Neural cell (in vitro differentiated cells): ENCODE measurements around the gene RAD51B. TPM values are rescaled to one million over a fixed set of nuclear protein-coding genes. Genes with fewer than 3 reads are reported as not detected.

Source experiments
- H2AFZ ChIP-seq: fragments of 200-600, 300-800 bp; sonication (generic), shearing (Covaris generic); 2 replicates; pipeline ENCODE4 v1.6.0; 2014; ENCODE audit warnings: low read depth, mild to moderate bottlenecking, antibody characterized with exemption, low read length, moderate library complexity
- H3F3A ChIP-seq: fragments of 200-600 bp; shearing (Covaris generic); 2 replicates; pipeline ENCODE4 v1.6.1; 2016; ENCODE audit warnings: mild to moderate bottlenecking, moderate library complexity, mixed read lengths, antibody characterized with exemption, low read length; ENCODE audit not compliant: insufficient read depth, poor library complexity, severe bottlenecking
- H3K27ac ChIP-seq: fragments of 200-600, 300-800 bp; sonication (generic), shearing (Covaris generic); 2 replicates; pipeline ENCODE4 v1.5.1; 2014; ENCODE audit warnings: mild to moderate bottlenecking, low read length, moderate library complexity
- H3K27me3 ChIP-seq: fragments of 300-800, 200-600 bp; sonication (generic), shearing (Covaris generic); 2 replicates; pipeline ENCODE4 v1.6.0; 2014; ENCODE audit warnings: mild to moderate bottlenecking, low read depth, low read length, moderate library complexity; ENCODE audit not compliant: insufficient read depth
- H3K36me3 ChIP-seq: fragments of 300-800, 200-600 bp; sonication (generic), shearing (Covaris generic); 2 replicates; pipeline ENCODE4 v1.5.1; 2014; ENCODE audit warnings: mild to moderate bottlenecking, antibody characterized with exemption, low read length, moderate library complexity; ENCODE audit not compliant: insufficient read depth
- H3K4me2 ChIP-seq: fragments of 300-800, 200-600 bp; sonication (generic), shearing (Covaris generic); 2 replicates; pipeline ENCODE4 v1.6.0; 2014; ENCODE audit warnings: mild to moderate bottlenecking, low read length
- H3K4me3 ChIP-seq: fragments of 300-800, 200-600 bp; sonication (generic), shearing (Covaris generic); 2 replicates; pipeline ENCODE4 v1.5.1; 2014; ENCODE audit warnings: mild to moderate bottlenecking, low read length, moderate library complexity
- H3K79me2 ChIP-seq: fragments of 200-600 bp; shearing (Covaris generic); replicated peaks from 2 replicates; pipeline ENCODE4 v1.6.0; 2014; ENCODE audit warnings: mild to moderate bottlenecking, low read length, moderate library complexity; ENCODE audit not compliant: insufficient read depth
- H3K9ac ChIP-seq: fragments of 300-800, 200-600 bp; sonication (generic), shearing (Covaris generic); 2 replicates; pipeline ENCODE4 v1.6.1; 2016; ENCODE audit warnings: mild to moderate bottlenecking, low read length, mixed read lengths
- H3K9me2 ChIP-seq: fragments of 200-600 bp; shearing (Covaris generic); 2 replicates; pipeline ENCODE4 v1.6.1; 2016; ENCODE audit warnings: mild to moderate bottlenecking, low read length, mixed read lengths; ENCODE audit not compliant: insufficient read depth
- H3K9me3 ChIP-seq: fragments of 200-600, 300-800 bp; sonication (generic), shearing (Covaris generic); 2 replicates; pipeline ENCODE4 v1.6.1; 2016; ENCODE audit warnings: mild to moderate bottlenecking, mixed run types, low read length, moderate library complexity, mixed read lengths
- H4K20me1 ChIP-seq: fragments of 200-600 bp; shearing (Covaris generic); 2 replicates; pipeline ENCODE4 v1.6.1; 2016; ENCODE audit warnings: mild to moderate bottlenecking, mixed run types; ENCODE audit not compliant: insufficient read depth
- CTCF ChIP-seq: fragments of 450-650 bp; IDR thresholded peaks from 2 replicates; pipeline ENCODE4 v1.5.1; 2014; ENCODE audit warnings: antibody characterized with exemption, mild to moderate bottlenecking, moderate library complexity; ENCODE audit not compliant: poor library complexity, severe bottlenecking
- EP300 ChIP-seq: fragments of 450-650 bp; conservative IDR thresholded peaks from 2 replicates; pipeline ENCODE4 v1.6.1; 2014; ENCODE audit warnings: antibody characterized with exemption, mild to moderate bottlenecking, moderate library complexity; ENCODE audit not compliant: poor library complexity, severe bottlenecking
- EZH2 ChIP-seq: fragments of 200-600, 300-800 bp; shearing (Covaris generic), sonication (generic); IDR thresholded peaks from 2 replicates; pipeline ENCODE4 v1.6.1; 2014; ENCODE audit warnings: antibody characterized with exemption, low read length, borderline replicate concordance, mild to moderate bottlenecking; ENCODE audit not compliant: insufficient read depth, poor library complexity, severe bottlenecking
- MXI1 ChIP-seq: fragments of 450-650 bp; conservative IDR thresholded peaks from 2 replicates; pipeline ENCODE4 v1.6.1; 2014; ENCODE audit warnings: antibody characterized with exemption, mild to moderate bottlenecking; ENCODE audit not compliant: poor library complexity, severe bottlenecking
- POLR2AphosphoS5 ChIP-seq: IDR thresholded peaks from 2 replicates; pipeline ENCODE4 v1.6.1; 2012
- RAD21 ChIP-seq: fragments of 450-650 bp; conservative IDR thresholded peaks from 2 replicates; pipeline ENCODE4 v1.6.1; 2014; ENCODE audit warnings: antibody characterized with exemption, mild to moderate bottlenecking, moderate library complexity
- REST ChIP-seq: IDR thresholded peaks from 2 replicates; pipeline ENCODE4 v1.6.1; 2012; ENCODE audit warnings: borderline replicate concordance
- SMC3 ChIP-seq: fragments of 450-650 bp; conservative IDR thresholded peaks from 2 replicates; pipeline ENCODE4 v1.6.1; 2014; ENCODE audit warnings: antibody characterized with exemption, mild to moderate bottlenecking, moderate library complexity; ENCODE audit not compliant: poor library complexity
- TAF1 ChIP-seq: IDR thresholded peaks from 2 replicates; pipeline ENCODE4 v1.6.1; 2012; ENCODE audit warnings: low read depth
- polyA plus RNA-seq: library from polyadenylated mRNA; depleted of rRNA; stranded (reverse); fragments of >200 nt; gene quantifications from 2 replicates; pipeline ENCODE4 v1.2.3, GENCODE V29; 2014

The RAD51B gene
- polyA plus RNA-seq, 1 donor from 2014 or later = 3.1 TPM

GRCh38 chr14:68767248-68767645, 947.7 kb downstream of the RAD51B start:
- H3K27ac ChIP-seq = no peak overlapping the region
- H3K9ac ChIP-seq = no peak overlapping the region
- H3K36me3 ChIP-seq = no peaks in the 10 kb centered on the region
- no peaks in the 10 kb centered on the region for H3K27me3 ChIP-seq
- H3K4me3 ChIP-seq = no peak overlapping the region
- no peaks in the 10 kb centered on the region for H3K9me3 ChIP-seq
- no peaks in the 10 kb centered on the region for H3K79me2 ChIP-seq
- no peak overlapping the region for H3K4me2 ChIP-seq
- H4K20me1 ChIP-seq = no peaks in the 10 kb centered on the region
- H2AFZ ChIP-seq = no peak overlapping the region
- TF ChIP-seq EP300 (no peak), REST (no peak), TAF1 (no peak), EZH2 (no peak), MXI1 (no peak), SMC3 (no peak), CTCF (no peak), RAD21 (no peak), POLR2AphosphoS5 (no peak)
- H3F3A ChIP-seq = no peaks in the 10 kb centered on the region
- no peaks in the 10 kb centered on the region for H3K9me2 ChIP-seq

GRCh38 chr14:68768316-68768715, 948.7 kb downstream of the RAD51B start:
- H3K4me2 ChIP-seq = no peak overlapping the region
- H3K9ac ChIP-seq = no peak overlapping the region
- H3K79me2 ChIP-seq = no peaks in the 10 kb centered on the region
- no peaks in the 10 kb centered on the region for H4K20me1 ChIP-seq
- no peak overlapping the region for H3K27ac ChIP-seq
- H3F3A ChIP-seq = no peaks in the 10 kb centered on the region
- H3K4me3 ChIP-seq = no peak overlapping the region
- H3K36me3 ChIP-seq = no peaks in the 10 kb centered on the region
- H3K9me3 ChIP-seq = no peaks in the 10 kb centered on the region
- H3K27me3 ChIP-seq = no peaks in the 10 kb centered on the region
- no peak overlapping the region for H2AFZ ChIP-seq
- TF ChIP-seq EP300 (no peak), CTCF (no peak), EZH2 (no peak), POLR2AphosphoS5 (no peak), RAD21 (no peak), MXI1 (no peak), REST (no peak), SMC3 (no peak), TAF1 (no peak)
- no peaks in the 10 kb centered on the region for H3K9me2 ChIP-seq
